H9 (cell line): ENCODE measurements around the gene C3orf52. TPM values are rescaled to one million over a fixed set of nuclear protein-coding genes. Genes with fewer than 3 reads are reported as not detected.

Experiments
- DNase-seq: peaks from one replicate; pipeline ENCODE4 v3.0.0-alpha.2; 2017
- H2AFZ ChIP-seq: one replicate; pipeline ENCODE4 v1.6.1; 2013; ENCODE audit warnings: mild to moderate bottlenecking, low read length, control low read depth, moderate library complexity
- H2AK5ac ChIP-seq: 2 replicates; pipeline ENCODE4 v1.6.1; 2013; ENCODE audit warnings: low read length, control low read depth, mixed read lengths; ENCODE audit not compliant: insufficient read length
- H2BK120ac ChIP-seq: one replicate; pipeline ENCODE4 v1.6.1; 2013; ENCODE audit warnings: low read depth, mild to moderate bottlenecking, low read length, control low read depth, inconsistent platforms; ENCODE audit not compliant: poor library complexity, severe bottlenecking
- H2BK12ac ChIP-seq: 2 replicates; pipeline ENCODE4 v1.6.1; 2013; ENCODE audit warnings: low read length, control low read depth, mixed read lengths, low read depth; ENCODE audit not compliant: insufficient read length
- H2BK15ac ChIP-seq: 2 replicates; pipeline ENCODE4 v1.6.1; 2013; ENCODE audit warnings: low read depth, low read length, control low read depth
- H2BK20ac ChIP-seq: one replicate; pipeline ENCODE4 v1.6.1; 2013; ENCODE audit warnings: low read depth, mild to moderate bottlenecking, low read length, control low read depth, inconsistent platforms; ENCODE audit not compliant: poor library complexity, severe bottlenecking
- H2BK5ac ChIP-seq: 2 replicates; pipeline ENCODE4 v1.6.1; 2013; ENCODE audit warnings: low read length, control low read depth, mixed read lengths; ENCODE audit not compliant: insufficient read length
- H3K14ac ChIP-seq: 2 replicates; pipeline ENCODE4 v1.6.1; 2013; ENCODE audit warnings: low read length, control low read depth; ENCODE audit not compliant: insufficient read depth
- H3K18ac ChIP-seq: 2 replicates; pipeline ENCODE4 v1.6.1; 2013; ENCODE audit warnings: low read depth, mild to moderate bottlenecking, mixed read lengths, low read length, control low read depth; ENCODE audit not compliant: insufficient read length
- H3K23ac ChIP-seq: 2 replicates; pipeline ENCODE4 v1.6.1; 2013; ENCODE audit warnings: low read length, control low read depth, mixed read lengths, low read depth; ENCODE audit not compliant: insufficient read length
- H3K23me2 ChIP-seq: 2 replicates; pipeline ENCODE4 v1.6.1; 2013; ENCODE audit warnings: low read depth, mild to moderate bottlenecking, mixed read lengths, low read length, control low read depth; ENCODE audit not compliant: insufficient read length, poor library complexity, severe bottlenecking
- H3K27ac ChIP-seq: 2 replicates; pipeline ENCODE4 v1.5.1; 2013; ENCODE audit warnings: low read length, control low read depth, mixed read lengths, low read depth; ENCODE audit not compliant: insufficient read length
- H3K27me3 ChIP-seq: 2 replicates; pipeline ENCODE4 v1.6.1; 2013; ENCODE audit warnings: low read length, control low read depth, inconsistent platforms; ENCODE audit not compliant: insufficient read depth
- H3K4ac ChIP-seq: 2 replicates; pipeline ENCODE4 v1.6.1; 2013; ENCODE audit warnings: low read depth, mild to moderate bottlenecking, control low read depth, inconsistent platforms, low read length, moderate library complexity
- H3K4me1 ChIP-seq: 2 replicates; pipeline ENCODE4 v1.6.1; 2013; ENCODE audit warnings: low read length, control low read depth, inconsistent platforms; ENCODE audit not compliant: insufficient read depth
- H3K4me2 ChIP-seq: 2 replicates; pipeline ENCODE4 v1.6.1; 2013; ENCODE audit warnings: low read length, control low read depth, mixed read lengths; ENCODE audit not compliant: insufficient read length, insufficient read depth
- H3K56ac ChIP-seq: 2 replicates; pipeline ENCODE4 v1.6.1; 2013; ENCODE audit warnings: low read depth, mild to moderate bottlenecking, mixed read lengths, low read length, control low read depth; ENCODE audit not compliant: insufficient read length
- H3K79me1 ChIP-seq: 2 replicates; pipeline ENCODE4 v1.6.1; 2013; ENCODE audit warnings: low read depth, mild to moderate bottlenecking, moderate library complexity, low read length, control low read depth, inconsistent platforms; ENCODE audit not compliant: insufficient read depth, poor library complexity, severe bottlenecking
- H3K79me2 ChIP-seq: 2 replicates; pipeline ENCODE4 v1.6.1; 2013; ENCODE audit warnings: low read length, control low read depth, inconsistent platforms; ENCODE audit not compliant: insufficient read depth
- H3K9ac ChIP-seq: 2 replicates; pipeline ENCODE4 v1.6.1; 2013; ENCODE audit warnings: low read length, control low read depth, mixed read lengths; ENCODE audit not compliant: insufficient read length; ENCODE audit errors: extremely low read depth
- H3K9me3 ChIP-seq: one replicate; pipeline ENCODE4 v1.6.1; 2013; ENCODE audit warnings: low read depth, low read length, inconsistent platforms; ENCODE audit not compliant: control insufficient read depth
- H3T11ph ChIP-seq: one replicate; pipeline ENCODE4 v1.6.1; 2013; ENCODE audit warnings: mild to moderate bottlenecking, low read length, control low read depth, inconsistent platforms
- H4K20me1 ChIP-seq: one replicate; pipeline ENCODE4 v1.6.1; 2013; ENCODE audit not compliant: control insufficient read depth, insufficient read length, insufficient read depth
- H4K5ac ChIP-seq: 2 replicates; pipeline ENCODE4 v1.6.1; 2013; ENCODE audit warnings: low read depth, mild to moderate bottlenecking, mixed read lengths, low read length, control low read depth; ENCODE audit not compliant: insufficient read length
- H4K8ac ChIP-seq: replicated peaks from 2 replicates; pipeline ENCODE4 v1.6.1; 2013; ENCODE audit warnings: low read length, control low read depth, mixed read lengths, low read depth; ENCODE audit not compliant: insufficient read length
- H4K91ac ChIP-seq: 2 replicates; pipeline ENCODE4 v1.6.1; 2013; ENCODE audit warnings: low read depth, mild to moderate bottlenecking, moderate library complexity, mixed read lengths, low read length, control low read depth; ENCODE audit not compliant: insufficient read length
- H3K27ac Mint-ChIP-seq, 3 experiments: 2 replicates in 2 of 3; 3 replicates in 1 of 3; pipeline ENCODE4 v1.8.0; 2020 to 2021; ENCODE audit warnings: mixed read lengths in 3 of 3, mild to moderate bottlenecking in 1 of 3, moderate library complexity in 1 of 3
- H3K27me3 Mint-ChIP-seq: 2 replicates; pipeline ENCODE4 v1.8.0; 2021; ENCODE audit warnings: low read depth, mild to moderate bottlenecking, moderate library complexity, mixed read lengths
- H3K36me3 Mint-ChIP-seq, 3 experiments: 2 replicates in 2 of 3; 3 replicates in 1 of 3; pipeline ENCODE4 v1.8.0; 2020 to 2021; ENCODE audit warnings: low read depth in 3 of 3, mixed read lengths in 3 of 3; ENCODE audit not compliant: insufficient read depth in 1 of 3
- H3K4me1 Mint-ChIP-seq, 2 experiments: 2 replicates each; pipeline ENCODE4 v1.8.0; 2020; ENCODE audit warnings: mixed read lengths in 2 of 2
- H3K4me3 Mint-ChIP-seq, 2 experiments: 2 replicates in 1 of 2; 3 replicates in 1 of 2; pipeline ENCODE4 v1.8.0; 2020 to 2021; ENCODE audit warnings: mild to moderate bottlenecking in 2 of 2, mixed read lengths in 2 of 2, moderate library complexity in 1 of 2
- H3K9me3 Mint-ChIP-seq, 2 experiments: 2 replicates in 1 of 2; 3 replicates in 1 of 2; pipeline ENCODE4 v1.8.0; 2020; ENCODE audit warnings: mild to moderate bottlenecking in 2 of 2, mixed read lengths in 2 of 2, moderate library complexity in 1 of 2
- CTCF ChIP-seq: fragments of 200-600 bp; sonication (generic); conservative IDR thresholded peaks from 3 replicates; pipeline ENCODE4 v1.8.0; 2021; ENCODE audit warnings: antibody characterized with exemption, mild to moderate bottlenecking
- WGBS: extraction: QIAGEN DNeasy Blood & Tissue Kit; methylation state at CpG from one replicate; pipeline ENCODE4 v1.1.7; 2013; ENCODE audit warnings: missing lambda C conversion rate, low lambda C conversion rate, mixed read lengths; ENCODE audit not compliant: insufficient read length; ENCODE audit errors: extremely low coverage; 5-methylcytosine and 5-hydroxymethylcytosine counted together
- total RNA-seq: library from RNA; stranded (reverse); gene quantifications from 2 replicates; pipeline ENCODE4 v1.2.1, GENCODE V29; 2021

Gene C3orf52
- total RNA-seq, 1 experiment from 2014 or later = 11.2 TPM

GRCh38 chr3:112115161-112115739, 29.1 kb downstream of the C3orf52 start:
- H3K79me1 ChIP-seq = no peaks in the 10 kb centered on the region
- H3K4me1 Mint-ChIP-seq = peaks cover 26 to 29% of the 10 kb centered on the region in 2 experiments
- H3K56ac ChIP-seq = no peak overlapping the region
- no peak overlapping the region for H4K91ac ChIP-seq
- no peak overlapping the region for H3K9ac ChIP-seq
- H2BK15ac ChIP-seq = no peak overlapping the region
- no peaks in the 10 kb centered on the region for H4K20me1 ChIP-seq
- no peaks in the 10 kb centered on the region for H3K9me3 ChIP-seq
- no peak overlapping the region for H2AK5ac ChIP-seq
- no peak overlapping the region for H3K4ac ChIP-seq
- no peaks in the 10 kb centered on the region for H3K23me2 ChIP-seq
- no peak overlapping the region for H3K4me2 ChIP-seq
- H3K36me3 Mint-ChIP-seq = peaks cover 10 to 19% (median 14%) of the 10 kb centered on the region in 3 experiments; a peak in 4 of 7 replicates
- no peaks in the 10 kb centered on the region for H3K9me3 Mint-ChIP-seq
- no peak overlapping the region for H3K27ac ChIP-seq
- H2BK5ac ChIP-seq = no peak overlapping the region
- H2BK12ac ChIP-seq = no peak overlapping the region
- DNase-seq = no peak
- H2BK120ac ChIP-seq = no peak overlapping the region
- WGBS = no CpG with 5 or more reads among the region's 6 CpGs
- no peak overlapping the region for H4K8ac ChIP-seq
- no peak overlapping the region for H3K14ac ChIP-seq
- no peaks in the 10 kb centered on the region for H3K27me3 ChIP-seq
- H3K27me3 Mint-ChIP-seq = no peaks in the 10 kb centered on the region
- peak overlapping the region in 1 of 3 experiments; percentile 77; a peak in 3 of 7 replicates for H3K27ac Mint-ChIP-seq
- H4K5ac ChIP-seq = no peak overlapping the region
- H3T11ph ChIP-seq = no peak overlapping the region
- no peaks in the 10 kb centered on the region for H3K4me1 ChIP-seq
- no peak overlapping the region for H2BK20ac ChIP-seq
- H3K23ac ChIP-seq = no peak overlapping the region
- no peak overlapping the region for H3K18ac ChIP-seq
- H3K4me3 Mint-ChIP-seq = no peak overlapping the region
- TF ChIP-seq CTCF = no peak
- H3K79me2 ChIP-seq = no peaks in the 10 kb centered on the region
- H2AFZ ChIP-seq = no peak overlapping the region
